Panc1 (cell line): Measurements from ENCODE around the gene ECD.

Experiments used
- POLR2AphosphoS5 ChIP-seq: IDR thresholded peaks from 2 replicates; pipeline ENCODE4 v1.6.1; 2012; ENCODE audit warnings: mild to moderate bottlenecking, low read depth, low read length, moderate library complexity
- TF ChIP-seq, protein P1 (sequence below): fragments of 450-650 bp; IDR thresholded peaks from 2 replicates; pipeline ENCODE4 v1.5.1; 2017; ENCODE audit warnings: mild to moderate bottlenecking
- TF ChIP-seq, protein P2 (sequence below), 2 experiments: IDR thresholded peaks; 2 replicates each; pipeline ENCODE4 v1.6.1; 2011 to 2012; ENCODE audit warnings: low read depth in 2 of 2, control low read depth in 1 of 2, low read length in 1 of 2, mild to moderate bottlenecking in 1 of 2, moderate library complexity in 1 of 2; ENCODE audit not compliant: insufficient read depth in 1 of 2

DNA sequence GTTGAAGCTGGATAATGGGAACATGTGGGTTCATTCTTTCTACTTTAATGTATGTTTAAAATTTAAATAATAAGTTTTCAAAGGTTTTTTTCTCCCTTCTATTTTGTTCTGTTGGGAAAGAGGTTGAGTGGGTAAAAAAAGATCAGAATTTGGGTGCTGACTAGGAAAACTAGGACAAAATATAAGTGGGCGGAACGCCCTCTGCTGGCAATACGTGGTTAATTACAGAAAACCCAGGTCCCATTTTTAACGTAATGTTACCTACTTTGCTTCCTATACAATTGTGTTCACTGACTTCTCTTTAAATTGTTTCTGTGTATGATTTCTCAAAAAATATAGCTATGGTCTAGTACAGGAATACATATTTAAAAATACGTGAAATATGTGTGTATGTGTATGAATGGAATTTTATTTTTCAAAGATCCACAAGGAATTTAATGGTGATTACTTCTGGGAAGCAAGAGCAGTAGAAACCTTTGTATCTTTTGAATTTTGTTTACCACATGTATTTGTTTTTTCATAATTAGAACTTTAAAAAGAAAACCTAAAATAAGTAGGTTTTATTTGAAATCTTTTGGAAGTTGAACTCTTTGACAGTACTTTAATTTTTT, 8.7 kb downstream of the ECD start:
- TF ChIP-seq, protein P1, sequence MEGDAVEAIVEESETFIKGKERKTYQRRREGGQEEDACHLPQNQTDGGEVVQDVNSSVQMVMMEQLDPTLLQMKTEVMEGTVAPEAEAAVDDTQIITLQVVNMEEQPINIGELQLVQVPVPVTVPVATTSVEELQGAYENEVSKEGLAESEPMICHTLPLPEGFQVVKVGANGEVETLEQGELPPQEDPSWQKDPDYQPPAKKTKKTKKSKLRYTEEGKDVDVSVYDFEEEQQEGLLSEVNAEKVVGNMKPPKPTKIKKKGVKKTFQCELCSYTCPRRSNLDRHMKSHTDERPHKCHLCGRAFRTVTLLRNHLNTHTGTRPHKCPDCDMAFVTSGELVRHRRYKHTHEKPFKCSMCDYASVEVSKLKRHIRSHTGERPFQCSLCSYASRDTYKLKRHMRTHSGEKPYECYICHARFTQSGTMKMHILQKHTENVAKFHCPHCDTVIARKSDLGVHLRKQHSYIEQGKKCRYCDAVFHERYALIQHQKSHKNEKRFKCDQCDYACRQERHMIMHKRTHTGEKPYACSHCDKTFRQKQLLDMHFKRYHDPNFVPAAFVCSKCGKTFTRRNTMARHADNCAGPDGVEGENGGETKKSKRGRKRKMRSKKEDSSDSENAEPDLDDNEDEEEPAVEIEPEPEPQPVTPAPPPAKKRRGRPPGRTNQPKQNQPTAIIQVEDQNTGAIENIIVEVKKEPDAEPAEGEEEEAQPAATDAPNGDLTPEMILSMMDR = peak; percentile 88; the same call in 1 of the 2 replicates
- no peak for TF ChIP-seq POLR2AphosphoS5
- TF ChIP-seq, protein P2, sequence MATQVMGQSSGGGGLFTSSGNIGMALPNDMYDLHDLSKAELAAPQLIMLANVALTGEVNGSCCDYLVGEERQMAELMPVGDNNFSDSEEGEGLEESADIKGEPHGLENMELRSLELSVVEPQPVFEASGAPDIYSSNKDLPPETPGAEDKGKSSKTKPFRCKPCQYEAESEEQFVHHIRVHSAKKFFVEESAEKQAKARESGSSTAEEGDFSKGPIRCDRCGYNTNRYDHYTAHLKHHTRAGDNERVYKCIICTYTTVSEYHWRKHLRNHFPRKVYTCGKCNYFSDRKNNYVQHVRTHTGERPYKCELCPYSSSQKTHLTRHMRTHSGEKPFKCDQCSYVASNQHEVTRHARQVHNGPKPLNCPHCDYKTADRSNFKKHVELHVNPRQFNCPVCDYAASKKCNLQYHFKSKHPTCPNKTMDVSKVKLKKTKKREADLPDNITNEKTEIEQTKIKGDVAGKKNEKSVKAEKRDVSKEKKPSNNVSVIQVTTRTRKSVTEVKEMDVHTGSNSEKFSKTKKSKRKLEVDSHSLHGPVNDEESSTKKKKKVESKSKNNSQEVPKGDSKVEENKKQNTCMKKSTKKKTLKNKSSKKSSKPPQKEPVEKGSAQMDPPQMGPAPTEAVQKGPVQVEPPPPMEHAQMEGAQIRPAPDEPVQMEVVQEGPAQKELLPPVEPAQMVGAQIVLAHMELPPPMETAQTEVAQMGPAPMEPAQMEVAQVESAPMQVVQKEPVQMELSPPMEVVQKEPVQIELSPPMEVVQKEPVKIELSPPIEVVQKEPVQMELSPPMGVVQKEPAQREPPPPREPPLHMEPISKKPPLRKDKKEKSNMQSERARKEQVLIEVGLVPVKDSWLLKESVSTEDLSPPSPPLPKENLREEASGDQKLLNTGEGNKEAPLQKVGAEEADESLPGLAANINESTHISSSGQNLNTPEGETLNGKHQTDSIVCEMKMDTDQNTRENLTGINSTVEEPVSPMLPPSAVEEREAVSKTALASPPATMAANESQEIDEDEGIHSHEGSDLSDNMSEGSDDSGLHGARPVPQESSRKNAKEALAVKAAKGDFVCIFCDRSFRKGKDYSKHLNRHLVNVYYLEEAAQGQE (IDR thresholded peaks at IDR 0.05; ENCODE audit: insufficient read depth in 1 of 2, low read depth in 2 of 2, low read length in 1 of 2) = no peak
